HG03342 (cell line): Measurements from ENCODE around the gene TAS2R10.
"Not testable (repeated sequence)": the region's sequence is repeated elsewhere in the genome, so short reads cannot be mapped to it uniquely, and the experiment has no call there.

Experiments used
- ATAC-seq: cut with Tn5 transposase; IDR thresholded peaks from one replicate; pipeline ENCODE4 v1.9.1; 2021; ENCODE audit warnings: mild to moderate bottlenecking, moderate library complexity; ENCODE audit not compliant: unreplicated experiment

The TAS2R10 gene, protein sequence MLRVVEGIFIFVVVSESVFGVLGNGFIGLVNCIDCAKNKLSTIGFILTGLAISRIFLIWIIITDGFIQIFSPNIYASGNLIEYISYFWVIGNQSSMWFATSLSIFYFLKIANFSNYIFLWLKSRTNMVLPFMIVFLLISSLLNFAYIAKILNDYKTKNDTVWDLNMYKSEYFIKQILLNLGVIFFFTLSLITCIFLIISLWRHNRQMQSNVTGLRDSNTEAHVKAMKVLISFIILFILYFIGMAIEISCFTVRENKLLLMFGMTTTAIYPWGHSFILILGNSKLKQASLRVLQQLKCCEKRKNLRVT

DNA sequence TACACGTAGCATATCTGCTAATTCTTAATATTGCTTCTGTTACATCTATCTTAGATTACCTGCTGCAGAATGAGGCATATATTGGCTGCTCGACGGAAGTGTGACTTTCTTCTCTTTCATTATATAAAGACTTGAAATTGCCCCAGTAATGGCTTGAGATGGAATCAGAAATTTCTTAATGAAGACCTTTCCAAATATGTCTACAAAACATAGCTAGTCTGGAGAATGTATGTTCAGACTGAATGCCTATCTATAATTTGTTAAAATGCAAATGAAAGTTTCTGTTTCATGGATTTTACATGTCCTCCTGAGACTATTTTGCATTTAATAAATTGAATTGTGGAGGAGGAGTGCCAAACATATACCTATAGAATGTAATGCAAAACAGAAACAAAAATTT lies at the start of gene TAS2R10:
TSS of gene TAS2R10 (minus strand) at position 101 of the 400 bp plus-strand sequence. CDS start at position 12, 89 bp downstream.
- no peak for ATAC-seq

- no peak for ATAC-seq
Measured at GRCh38 chr12:10873378-10873777, 47.2 kb upstream of the TAS2R10 start.

DNA sequence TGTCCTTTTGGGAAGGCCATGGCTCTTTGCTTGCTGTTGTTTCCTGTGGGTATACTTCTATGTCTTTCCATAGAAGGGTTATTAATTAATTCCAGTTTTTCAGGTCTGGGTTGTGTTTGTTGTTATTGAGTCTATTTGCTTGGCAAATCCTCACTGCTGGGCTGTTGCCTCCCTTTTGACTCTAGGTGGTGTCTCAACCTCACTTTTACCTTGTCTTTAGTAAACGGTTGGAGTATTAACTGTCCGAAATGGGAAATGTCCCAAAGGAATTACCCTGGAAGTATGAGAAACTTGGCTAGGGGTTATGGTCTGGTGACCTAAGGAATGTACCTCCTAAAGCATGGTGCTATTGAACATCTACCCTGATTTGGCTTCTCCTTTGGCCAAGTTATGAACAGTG lies 41.2 kb upstream of the TAS2R10 start:
- ATAC-seq = no peak

- ATAC-seq = no peak
Measured at GRCh38 chr12:10863512-10864218, 37.5 kb upstream of the TAS2R10 start.

- ATAC-seq = no peak
Measured at GRCh38 chr12:10861366-10861765, 35.2 kb upstream of the TAS2R10 start.

DNA sequence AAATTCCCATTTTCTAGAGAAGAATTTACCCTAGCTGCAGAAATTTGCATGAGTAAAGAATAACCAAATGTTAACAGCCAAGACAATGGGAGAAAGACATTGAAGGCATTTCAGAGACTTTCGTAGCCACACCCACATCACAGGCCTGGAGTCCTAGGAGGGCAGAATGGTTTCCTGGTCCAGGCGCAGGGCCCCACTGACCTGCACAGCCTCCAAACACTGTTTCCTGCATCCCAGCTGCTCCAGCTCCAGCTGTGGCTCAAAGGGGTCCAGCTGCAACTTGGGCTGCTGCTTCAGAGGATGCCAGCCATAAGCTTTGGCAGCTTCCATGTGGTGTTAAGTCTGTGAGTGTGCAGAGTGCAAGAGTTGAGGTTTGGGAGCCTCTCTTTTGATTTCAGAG lies 29.6 kb upstream of the TAS2R10 start:
- ATAC-seq = no peak

DNA sequence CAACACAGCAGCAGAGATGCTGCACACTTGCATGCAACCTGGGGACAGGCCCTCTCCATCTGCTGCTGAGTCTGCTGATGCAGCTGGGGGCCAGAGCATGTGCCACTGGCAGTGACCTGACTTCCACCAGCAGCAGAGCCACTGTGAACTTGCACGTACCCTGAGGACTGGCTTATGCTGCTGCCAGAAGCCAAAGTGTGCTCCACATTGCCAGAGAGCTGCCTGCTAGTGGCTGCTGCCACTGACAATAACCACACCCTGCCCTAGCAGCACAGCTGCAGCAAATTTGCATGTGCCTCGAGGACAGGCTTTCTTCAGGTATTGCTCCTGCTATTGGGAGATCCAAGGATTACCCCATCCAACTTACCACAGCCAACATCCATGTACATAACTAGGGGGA lies 27.6 kb upstream of the TAS2R10 start:
- no peak for ATAC-seq

- no peak for ATAC-seq
Measured at GRCh38 chr12:10851243-10851858, 25.2 kb upstream of the TAS2R10 start.

DNA sequence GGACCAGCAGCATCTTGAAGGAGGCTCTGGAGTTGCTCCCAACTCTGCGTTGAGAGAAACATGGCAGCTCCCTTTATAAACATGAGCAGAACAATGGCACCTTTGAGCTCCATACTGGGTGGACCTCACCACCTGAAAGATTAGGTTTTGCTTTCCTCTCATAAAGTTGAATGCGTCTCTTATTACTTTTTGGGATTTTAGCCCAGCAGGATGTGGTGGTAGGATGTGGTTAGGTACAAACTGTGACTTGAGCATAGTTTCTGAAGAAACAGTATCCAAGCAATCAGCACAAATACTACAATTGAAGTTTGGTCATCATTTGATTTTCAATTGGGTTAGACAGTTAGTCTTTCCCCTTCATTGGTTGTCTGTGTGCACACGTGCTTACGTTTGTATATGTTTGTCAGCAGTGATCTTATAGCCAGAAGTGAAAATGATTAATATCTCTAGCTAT lies 23.3 kb upstream of the TAS2R10 start, which contains the start of gene PRR4:
TSS of gene PRR4 (minus strand) at position 51 of the 454 bp plus-strand sequence. CDS start at position 13, 38 bp downstream.
- no peak for ATAC-seq

DNA sequence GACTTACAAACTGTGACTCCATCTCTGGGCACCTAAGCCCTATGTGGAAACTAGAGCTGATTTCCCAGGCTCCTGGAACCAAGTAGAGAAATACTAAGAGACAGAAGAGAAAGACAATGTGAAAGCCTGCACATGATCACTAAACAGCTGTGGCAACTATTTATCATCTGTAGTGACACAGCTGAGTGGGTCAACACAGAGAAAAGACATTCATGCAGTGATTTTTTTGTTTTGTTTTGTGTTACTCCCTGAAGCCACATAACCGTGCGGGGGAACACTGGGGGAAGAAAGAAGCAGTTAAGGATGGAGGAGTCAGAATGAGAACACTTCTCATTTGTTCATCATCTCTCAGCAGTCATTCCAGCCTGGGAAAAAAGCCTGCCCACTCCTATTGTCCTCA lies 21.6 kb upstream of the TAS2R10 start:
- ATAC-seq = no peak

DNA sequence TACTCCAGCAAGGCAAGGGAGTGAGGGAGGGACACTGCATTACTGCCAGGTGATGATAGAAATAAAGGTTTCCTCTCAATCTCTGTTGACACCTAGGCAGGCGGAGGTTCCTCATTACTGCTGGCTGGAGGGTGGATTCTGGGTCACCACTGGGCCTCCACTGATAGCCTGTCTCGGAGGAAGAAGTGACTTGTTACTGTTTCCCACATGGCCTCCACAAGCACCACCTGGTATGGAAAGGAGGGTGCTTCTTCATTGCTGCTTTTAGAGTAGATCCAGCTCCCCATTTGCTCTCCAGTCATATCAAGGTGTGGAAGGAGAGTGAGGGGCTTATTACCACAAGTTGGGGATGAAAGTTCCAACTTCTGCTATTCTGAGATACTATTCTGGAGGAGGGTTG lies 16.7 kb upstream of the TAS2R10 start:
- ATAC-seq = no peak

GRCh38 chr12:10838461-10838860 lies 12.3 kb upstream of the TAS2R10 start:
- no peak for ATAC-seq

GRCh38 chr12:10829994-10830393 lies 3.8 kb upstream of the TAS2R10 start:
- no peak for ATAC-seq

- no peak for ATAC-seq
Measured at GRCh38 chr12:10824957-10825356, 1.2 kb downstream of the TAS2R10 start.

- no peak for ATAC-seq
Measured at GRCh38 chr12:10811883-10812536, 14.1 kb downstream of the TAS2R10 start.

DNA sequence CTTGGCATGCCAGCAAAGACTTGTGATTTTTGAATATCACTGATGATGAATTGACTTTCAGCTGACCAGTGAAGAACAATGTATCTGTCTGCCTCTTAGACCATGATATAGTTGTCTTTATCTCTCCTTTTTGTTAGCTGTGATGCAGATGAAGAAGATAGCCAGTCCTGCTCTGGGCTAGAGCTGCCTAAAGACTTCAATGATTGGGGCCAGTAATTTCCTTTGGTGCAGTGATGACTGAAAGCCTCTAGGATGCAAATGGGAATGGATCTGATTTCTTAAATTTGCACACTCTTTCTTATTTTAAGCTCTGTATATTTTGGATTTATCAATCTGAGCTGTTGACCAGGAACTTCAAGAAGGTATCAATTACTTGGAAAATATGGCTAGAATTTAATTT lies 16.1 kb downstream of the TAS2R10 start, which contains the start of gene TAS2R9:
TSS of gene TAS2R9 (minus strand) at position 101 of the 400 bp plus-strand sequence. CDS start at position 8, 93 bp downstream.
- ATAC-seq = no peak

DNA sequence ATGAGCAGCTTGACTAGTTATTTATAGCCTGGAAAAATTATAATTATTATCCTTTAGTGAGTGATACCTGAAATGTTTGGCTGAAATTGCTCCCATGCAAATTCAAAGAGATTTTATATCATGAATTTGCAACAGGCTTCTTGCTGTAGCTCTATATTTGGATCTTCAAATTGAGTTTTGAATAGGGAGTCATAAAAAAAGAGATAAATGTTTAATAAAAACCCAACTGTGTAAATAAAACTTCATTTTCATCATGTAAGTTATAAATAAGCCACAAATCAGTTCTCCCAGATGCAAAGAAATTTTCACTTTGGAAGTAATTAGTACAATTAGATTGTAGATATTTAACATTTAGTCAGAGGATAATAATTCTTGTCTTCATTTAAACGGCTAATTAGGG lies 19.0 kb downstream of the TAS2R10 start, which contains the start of gene TAS2R8:
TSS of gene TAS2R8 (minus strand) at position 101 of the 400 bp plus-strand sequence. CDS start 306 bp downstream, outside the sequence.
- ATAC-seq = no peak

DNA sequence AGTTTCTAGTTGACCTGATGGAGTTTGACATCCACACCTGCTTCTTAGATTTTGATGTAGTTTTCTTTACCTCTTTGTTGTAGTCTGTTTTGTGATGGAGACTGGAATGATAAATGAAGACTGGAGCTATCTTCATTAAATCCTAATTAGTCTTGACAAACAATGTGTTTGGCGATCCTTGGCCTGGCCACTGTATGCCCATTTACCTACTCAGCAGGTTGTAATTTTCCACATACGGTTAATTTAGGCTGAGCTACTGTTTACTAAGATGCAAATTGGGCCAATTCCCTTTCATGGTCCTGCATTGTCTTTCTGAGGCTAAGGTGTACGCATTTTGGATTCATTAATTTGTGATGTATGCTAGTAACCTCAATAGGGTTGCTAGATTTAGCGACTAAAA lies 23.6 kb downstream of the TAS2R10 start, which contains the start of gene TAS2R7:
TSS of gene TAS2R7 (minus strand) at position 41 of the 400 bp plus-strand sequence. CDS start 57 bp downstream, outside the sequence.
- no peak for ATAC-seq

- ATAC-seq = no peak
Measured at GRCh38 chr12:10801741-10802140, 24.4 kb downstream of the TAS2R10 start.

- no peak for ATAC-seq
Measured at GRCh38 chr12:10794222-10794621, 31.9 kb downstream of the TAS2R10 start.

DNA sequence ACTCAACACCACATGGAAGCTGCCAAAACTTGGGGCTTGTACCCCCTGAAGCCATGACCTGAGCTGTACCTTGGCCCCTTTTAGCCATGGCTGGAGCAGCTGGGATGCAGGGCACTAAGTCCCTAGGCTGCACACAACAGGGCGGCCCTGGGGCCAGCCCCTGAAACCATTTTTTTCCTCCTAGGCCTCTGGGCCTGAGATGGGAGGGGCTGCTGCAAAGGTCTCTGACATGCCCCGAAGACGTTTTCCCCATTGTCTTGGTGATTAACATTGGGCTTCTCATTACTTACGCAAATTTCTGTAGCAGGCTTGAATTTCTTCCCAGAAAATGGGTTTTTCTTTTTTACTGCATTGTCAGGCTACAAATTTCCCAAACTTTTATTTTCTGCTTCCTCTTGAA lies 34.4 kb downstream of the TAS2R10 start:
- ATAC-seq = not testable (repeated sequence)
